SK-N-DZ (cell line): Measurements from ENCODE around the gene PRDM8.
"Not testable (repeated sequence)": the region's sequence is repeated elsewhere in the genome, so short reads cannot be mapped to it uniquely, and the experiment has no call there.

ENCODE experiments used
- DNase-seq: peaks from one replicate; pipeline ENCODE4 v3.0.0-alpha.2; 2015; ENCODE audit warnings: low spot score

The PRDM8 gene

GRCh38 chr4:80226094-80226493, 28.8 kb downstream of the PRDM8 start:
- DNase-seq = no peak

GRCh38 chr4:80228460-80228859, 31.2 kb downstream of the PRDM8 start:
- no peak for DNase-seq

- DNase-seq = no peak
Measured at GRCh38 chr4:80229128-80229527, 31.8 kb downstream of the PRDM8 start.

GRCh38 chr4:80229590-80229989, 32.3 kb downstream of the PRDM8 start:
- DNase-seq = no peak

GRCh38 chr4:80231180-80231579, 33.9 kb downstream of the PRDM8 start:
- DNase-seq = no peak

GRCh38 chr4:80232707-80233370, 35.5 kb downstream of the PRDM8 start:
- no peak for DNase-seq

- DNase-seq = no peak
Measured at GRCh38 chr4:80233390-80233789, 36.1 kb downstream of the PRDM8 start.

- DNase-seq = no peak
Measured at GRCh38 chr4:80235451-80235850, 38.1 kb downstream of the PRDM8 start.

GRCh38 chr4:80237992-80238391, 40.7 kb downstream of the PRDM8 start:
- no peak for DNase-seq

- DNase-seq = no peak
Measured at GRCh38 chr4:80239480-80240150, 42.3 kb downstream of the PRDM8 start.

- no peak for DNase-seq
Measured at GRCh38 chr4:80240976-80241375, 43.7 kb downstream of the PRDM8 start.

- DNase-seq = peak; percentile 40
Measured at GRCh38 chr4:80243274-80244018, 46.1 kb downstream of the PRDM8 start.

- DNase-seq = not testable (repeated sequence)
Measured at GRCh38 chr4:80247484-80247883, 50.2 kb downstream of the PRDM8 start.

GRCh38 chr4:80249144-80249543, 51.8 kb downstream of the PRDM8 start:
- DNase-seq = no peak

- no peak for DNase-seq
Measured at GRCh38 chr4:80252427-80252826, 55.1 kb downstream of the PRDM8 start.

- no peak for DNase-seq
Measured at GRCh38 chr4:80252953-80253352, 55.6 kb downstream of the PRDM8 start.

GRCh38 chr4:80253510-80253909, 56.2 kb downstream of the PRDM8 start:
- no peak for DNase-seq
